ENCODE measurements around the gene FSTL4.
"Not testable (repeated sequence)": the region's sequence is repeated elsewhere in the genome, so short reads cannot be mapped to it uniquely, and the experiment has no call there.

Gene FSTL4

DNA sequence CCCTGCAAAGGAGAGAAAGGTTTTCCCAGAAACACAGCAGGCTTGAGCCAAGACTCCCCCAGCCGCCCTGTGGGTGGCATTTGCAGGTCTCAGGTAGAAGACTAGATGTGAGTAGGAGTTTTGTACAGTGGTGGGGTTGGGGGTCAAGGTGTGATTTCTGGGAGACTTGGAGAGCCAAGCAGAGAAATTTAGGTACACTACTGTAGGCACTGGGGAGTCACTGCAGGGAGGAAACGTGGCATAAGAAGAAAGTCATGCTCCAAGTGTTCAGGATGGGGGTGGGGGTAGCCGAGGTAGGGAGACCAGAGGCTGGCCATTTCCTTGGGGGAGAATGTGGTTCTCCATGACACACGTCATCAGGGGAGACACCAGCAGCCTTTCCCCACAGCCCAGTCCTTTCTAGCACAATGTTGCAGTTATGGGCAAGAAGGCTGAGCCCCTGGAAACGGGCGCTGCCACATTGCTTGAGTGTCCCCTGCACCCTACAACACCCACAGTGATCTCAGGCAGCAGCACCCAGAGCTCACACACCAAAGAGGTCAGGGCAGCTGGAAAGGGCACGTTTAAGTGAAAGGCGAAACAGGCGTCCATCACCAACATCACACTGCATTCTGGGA is 210.5 kb downstream of the FSTL4 start:
- no peak for DNase-seq (ENCODE audit: low read depth)

DNA sequence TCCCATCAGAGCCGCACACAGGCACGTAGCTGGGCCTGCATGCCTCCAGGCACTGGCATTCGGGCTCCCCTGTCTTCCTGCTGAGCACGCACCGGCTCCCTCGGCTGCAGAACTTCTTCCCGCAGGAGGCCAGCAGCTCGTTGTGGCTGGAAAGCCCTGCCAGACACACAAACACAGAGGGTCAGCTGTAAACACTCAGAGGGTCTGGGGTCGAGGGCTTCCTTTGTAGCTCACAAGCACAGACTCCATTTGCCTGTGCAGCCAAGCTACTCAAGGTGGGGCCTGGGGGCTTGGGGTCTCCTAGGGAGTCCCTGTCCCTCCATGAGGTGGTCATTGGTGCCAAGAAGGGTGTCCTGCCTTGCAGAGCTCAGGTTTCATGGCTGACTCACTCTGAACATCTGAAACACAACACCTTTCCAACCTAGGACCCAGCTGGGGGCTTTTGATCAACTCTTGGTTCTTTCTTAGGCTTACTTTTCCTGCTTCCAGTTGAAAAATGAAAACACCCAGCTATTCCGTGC is 211.4 kb downstream of the FSTL4 start:
- DNase-seq (ENCODE audit: low read depth): no peak

DNA sequence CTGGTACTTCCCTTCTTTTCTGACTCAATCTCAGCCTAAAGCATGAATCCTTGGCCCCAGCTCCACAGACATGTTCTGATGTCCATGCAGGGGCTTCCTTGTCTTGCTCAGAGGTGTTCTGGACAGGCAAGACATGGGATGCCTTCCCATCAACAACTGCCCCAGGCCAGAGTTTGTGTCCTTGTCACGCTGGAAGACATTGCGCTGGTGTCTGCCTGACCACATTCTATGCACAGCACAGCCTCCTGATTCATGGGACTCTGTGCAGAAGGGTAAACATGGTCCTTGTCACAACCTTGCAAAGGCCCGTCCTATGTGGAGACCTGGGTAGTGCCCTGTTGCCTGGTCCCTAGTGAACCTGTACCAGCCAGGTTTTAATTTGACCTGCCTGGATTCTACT is 212.2 kb downstream of the FSTL4 start:
- no peak for DNase-seq (ENCODE audit: low read depth)

DNA sequence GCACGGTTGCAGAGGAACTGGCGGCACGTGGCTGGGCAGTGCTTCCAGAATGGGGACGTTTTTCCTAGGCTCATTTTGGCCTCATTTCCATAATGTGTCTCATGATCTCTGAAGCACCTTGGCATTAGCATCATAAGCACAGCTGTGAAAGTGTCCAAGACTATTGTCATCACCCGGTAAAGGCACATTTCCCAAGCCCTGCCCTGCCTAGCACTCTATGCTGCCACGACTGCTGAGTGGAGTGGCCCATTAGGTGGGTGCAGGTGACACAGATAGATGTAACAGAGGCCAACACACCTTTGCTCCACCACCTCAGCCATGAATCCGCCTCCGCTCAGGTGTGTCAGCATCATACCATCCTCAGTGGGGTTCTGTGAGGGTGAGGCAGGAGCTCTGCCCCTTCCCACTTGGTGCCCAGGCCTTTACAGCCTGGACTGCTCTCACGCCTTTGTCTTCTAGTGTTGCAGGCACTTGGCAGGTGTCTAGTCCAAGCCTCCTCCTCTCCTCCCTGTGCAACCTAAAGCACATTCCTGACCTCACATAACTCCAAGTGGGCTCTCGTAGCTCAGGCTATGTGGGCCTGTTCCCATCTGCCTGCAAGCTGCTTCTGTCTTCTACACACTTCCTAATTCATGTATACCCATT is 213.0 kb downstream of the FSTL4 start:
- no peak for DNase-seq (ENCODE audit: low read depth)

DNA sequence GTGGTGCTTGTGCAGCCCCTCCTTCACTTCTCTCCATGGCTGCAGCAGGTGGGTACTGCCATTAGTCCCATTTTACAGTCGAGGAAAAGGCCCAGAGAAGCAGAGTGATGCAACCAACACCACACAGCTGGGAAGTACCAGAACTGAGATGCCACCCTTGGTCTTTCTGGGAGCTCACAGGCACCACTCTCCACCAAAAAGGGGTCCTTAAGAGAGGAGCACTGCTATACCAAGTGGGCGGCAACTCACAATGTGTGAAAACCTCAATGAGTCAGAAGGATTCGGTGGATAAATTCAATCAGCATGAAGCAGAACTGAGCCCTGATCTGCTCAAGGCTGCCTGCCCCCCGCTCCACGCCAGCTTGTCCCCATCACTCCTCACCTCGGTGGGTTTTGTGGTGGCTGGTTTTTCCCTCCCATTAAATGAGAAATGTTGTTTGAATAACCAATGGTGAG is 213.7 kb downstream of the FSTL4 start:
- DNase-seq (ENCODE audit: low read depth): no peak

DNA sequence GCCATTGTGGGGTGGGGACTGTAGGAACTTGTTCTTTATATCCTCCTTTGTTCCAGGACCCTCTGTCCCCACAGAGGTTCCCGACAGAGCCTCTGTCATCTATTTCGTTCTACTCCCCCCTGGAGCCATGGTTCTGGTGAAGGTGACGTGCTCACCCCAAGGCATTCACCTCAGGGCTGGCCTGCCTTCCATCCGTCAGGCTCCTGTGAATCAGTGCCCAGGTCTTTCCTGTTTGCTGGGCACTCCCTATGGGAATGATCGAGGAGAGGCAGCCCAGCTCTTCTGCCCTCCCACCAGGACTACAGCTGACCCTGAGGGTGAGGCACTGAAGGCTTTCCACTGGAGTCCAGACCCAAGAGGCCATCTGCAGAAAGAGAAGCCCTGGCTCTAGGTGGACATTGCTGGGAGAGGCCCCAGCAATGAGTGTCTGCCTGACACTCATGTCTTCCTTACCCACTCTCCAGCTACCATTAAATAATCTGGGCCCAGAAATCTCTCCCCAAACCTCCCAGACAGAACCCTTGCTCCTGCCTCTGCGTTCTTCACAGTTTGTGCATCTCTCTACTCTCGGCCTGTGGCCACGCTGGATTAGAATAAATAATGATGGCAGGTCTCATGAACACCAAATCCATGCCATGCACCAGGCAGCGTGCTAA is 214.2 kb downstream of the FSTL4 start:
- DNase-seq (ENCODE audit: low read depth): no peak

DNA sequence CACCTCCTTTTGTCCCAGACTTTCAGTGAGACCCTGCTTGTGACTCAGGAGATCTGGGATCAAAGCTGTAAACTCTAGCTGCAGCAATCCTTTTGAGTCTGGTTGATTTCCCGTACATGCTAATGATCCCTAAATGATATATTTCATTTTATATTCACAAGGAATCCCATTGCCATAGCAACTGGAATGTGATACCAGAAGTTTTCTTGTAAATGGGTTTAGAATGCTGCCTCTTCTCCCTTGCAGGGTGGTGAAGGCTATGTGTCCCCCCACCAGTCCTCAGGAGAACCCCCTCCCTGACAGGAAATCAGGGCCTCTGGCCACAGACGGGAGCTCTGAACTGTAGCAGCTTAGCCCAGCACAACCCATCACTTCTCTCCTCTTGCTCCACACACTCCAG is 215.0 kb downstream of the FSTL4 start:
- no peak for DNase-seq (ENCODE audit: low read depth)

DNA sequence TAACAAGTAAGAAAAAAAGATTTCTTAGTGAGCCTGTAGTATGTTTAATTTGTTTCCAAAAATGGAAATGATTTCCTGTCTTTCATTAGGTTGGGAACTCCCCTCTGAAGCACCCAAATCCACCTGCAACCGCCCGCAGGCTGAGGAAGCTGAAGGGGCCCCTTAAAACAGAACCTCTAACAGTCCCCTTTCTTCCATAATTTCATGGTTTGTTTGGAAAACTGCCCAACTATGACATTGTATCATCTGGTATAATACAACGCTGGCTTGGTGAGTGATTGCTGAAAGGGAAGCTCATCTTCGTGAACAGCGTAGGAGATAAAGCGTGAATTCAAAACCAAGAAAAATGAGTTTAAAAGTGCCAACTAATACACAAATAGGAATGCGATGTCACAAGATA is 215.5 kb downstream of the FSTL4 start:
- DNase-seq (ENCODE audit: low read depth): no peak

DNA sequence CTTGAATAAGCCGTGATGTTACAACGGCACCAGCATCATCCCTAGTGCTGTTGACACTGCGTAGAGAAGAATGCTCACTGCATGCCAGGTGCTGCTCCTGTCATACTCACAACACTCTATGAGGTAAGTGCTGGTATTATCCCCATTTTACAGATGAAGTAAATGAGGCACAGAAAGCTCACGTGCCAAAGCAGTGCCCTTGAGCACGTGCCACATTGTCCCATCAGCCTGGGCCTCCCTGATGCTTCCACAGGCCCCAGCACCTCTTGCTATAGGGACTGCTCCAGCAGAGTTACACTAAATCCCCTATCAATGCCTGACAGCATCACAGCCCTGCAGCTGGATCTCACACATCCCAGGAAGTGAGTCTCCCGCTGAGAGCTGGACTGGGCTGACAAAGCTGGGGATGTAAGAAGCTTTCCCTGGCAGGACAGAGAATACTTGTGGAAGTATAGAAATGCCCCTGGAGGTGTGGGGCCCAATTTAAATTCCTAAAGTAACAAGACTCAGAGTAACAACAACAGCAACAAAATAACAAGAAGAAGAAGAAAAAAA is 216.1 kb downstream of the FSTL4 start:
- no peak for DNase-seq (ENCODE audit: low read depth)

DNA sequence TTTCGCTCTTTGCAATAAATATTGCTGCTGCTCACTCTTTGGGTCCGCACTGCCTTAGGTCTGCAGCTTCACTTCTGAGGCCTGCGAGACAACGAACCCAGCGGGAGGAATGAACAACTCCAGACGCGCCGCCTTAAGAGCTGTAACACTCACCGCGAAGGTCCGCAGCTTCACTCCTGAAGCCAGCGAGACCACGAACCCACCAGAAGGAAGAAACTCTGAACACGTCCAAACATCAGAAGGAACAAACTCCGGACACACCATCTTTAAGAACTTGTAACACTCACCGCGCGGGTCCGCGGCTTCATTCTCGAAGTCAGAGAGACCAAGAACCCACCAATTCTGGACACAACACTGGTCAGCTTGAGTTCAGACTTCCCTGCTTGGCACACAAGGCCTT is 217.1 kb downstream of the FSTL4 start:
- not testable (repeated sequence) for DNase-seq (ENCODE audit: low read depth)

DNA sequence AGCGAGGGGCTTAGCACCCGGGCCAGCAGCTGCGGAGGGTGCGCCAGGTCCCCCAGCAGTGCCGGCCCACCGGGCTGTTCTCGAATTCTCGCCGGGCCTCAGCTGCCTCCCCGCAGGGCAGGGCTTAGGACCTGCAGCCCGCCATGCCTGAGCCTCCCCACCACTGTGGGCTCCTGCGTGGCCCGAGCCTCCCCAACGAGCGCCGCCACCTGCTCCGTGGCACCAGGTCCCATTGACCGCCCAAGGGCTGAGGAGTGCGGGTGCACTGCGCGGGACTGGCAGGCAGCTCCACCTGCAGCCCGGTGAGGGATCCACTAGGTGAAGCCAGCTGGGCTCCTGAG is 217.9 kb downstream of the FSTL4 start:
- DNase-seq (ENCODE audit: low read depth): not testable (repeated sequence)

DNA sequence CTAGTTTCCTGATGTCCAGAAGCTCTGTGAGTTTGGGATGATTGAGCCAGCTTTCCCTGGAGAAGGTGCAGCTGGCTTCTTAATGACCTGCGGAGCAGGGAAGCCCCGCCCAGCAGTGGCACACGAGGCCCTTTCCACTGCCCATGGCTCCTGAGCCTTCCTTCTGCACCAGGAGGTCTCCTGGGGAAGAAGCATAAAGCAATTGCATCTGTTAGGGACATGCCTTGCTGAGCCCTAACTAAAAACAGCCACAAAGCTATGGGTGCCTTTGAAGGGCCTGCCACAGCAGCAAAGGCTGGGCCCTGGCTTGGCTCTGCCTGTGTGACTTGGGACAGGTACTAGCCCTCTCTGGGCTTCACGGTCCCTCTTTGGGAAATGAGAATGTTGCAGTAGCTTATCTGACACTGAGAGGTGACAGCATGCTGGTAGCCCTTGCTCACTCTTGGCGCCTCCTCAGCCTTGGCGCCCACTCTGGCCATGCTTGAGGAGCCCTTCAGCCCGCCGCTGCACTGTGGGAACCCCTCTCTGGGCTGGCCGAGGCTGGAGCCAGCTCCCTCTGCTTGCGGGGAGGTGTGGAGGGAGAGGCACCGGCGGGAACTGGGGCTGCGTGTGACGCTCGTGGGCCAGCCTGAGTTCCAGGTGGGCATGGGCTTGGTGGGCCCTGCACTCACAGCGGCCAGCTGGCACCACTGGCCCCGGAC is 218.4 kb downstream of the FSTL4 start:
- no peak for DNase-seq (ENCODE audit: low read depth)

DNA sequence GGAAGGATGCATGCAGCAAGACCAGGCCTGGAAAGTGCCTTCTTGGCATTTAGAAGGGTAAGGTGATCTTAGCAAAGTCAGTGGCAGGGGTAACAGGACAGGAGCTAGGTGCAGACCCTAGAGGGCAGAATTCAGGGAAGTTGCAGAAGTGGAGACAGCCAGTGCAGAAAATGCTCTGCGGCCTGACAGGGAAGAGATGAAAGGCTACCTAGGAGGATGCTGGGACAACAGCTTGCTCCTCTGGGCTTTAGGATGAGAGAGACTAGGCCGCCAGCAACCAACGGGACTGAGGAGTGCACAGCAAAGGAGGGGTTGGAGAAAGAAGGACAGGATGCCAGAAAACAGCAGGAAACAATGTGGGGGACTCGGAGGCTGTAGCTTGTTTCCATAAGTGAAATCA is 219.9 kb downstream of the FSTL4 start:
- no peak for DNase-seq (ENCODE audit: low read depth)

DNA sequence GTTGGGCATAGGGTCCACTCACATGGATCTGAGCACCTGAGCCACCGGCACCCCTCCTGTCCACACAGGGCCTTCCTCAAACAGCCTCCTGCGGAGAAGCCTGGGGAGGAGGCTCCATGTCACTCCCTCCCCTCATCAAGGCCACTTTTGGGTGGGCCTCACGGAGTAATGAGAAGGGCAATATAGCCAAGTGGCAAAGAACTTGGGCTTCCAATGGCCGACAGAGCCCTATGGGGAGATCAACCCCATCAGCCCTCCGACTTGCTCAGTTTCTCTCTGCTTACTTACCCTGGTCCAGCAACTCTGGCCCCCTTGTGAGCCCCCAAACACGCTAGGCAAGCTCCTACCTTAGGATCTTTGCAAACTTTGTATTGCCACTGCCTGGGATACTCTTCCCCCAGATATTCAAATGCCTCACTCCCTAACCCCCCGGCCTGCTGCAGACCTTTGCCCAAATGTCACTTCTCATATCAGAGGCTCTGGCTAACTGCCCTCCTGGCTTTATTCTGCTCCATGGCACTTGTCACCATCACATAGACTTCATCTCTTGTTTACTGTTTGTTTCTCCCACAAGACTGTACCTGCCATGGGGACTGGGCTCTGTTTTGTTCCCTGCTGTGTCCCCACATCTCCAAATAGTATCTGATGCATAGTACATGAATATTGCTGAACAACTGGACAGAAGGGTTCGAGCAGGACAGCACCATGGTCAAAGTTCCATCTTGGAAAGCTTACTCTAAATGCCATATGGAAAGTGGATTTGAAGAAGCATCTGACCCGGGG is 220.8 kb downstream of the FSTL4 start:
- DNase-seq (ENCODE audit: low read depth): no peak

DNA sequence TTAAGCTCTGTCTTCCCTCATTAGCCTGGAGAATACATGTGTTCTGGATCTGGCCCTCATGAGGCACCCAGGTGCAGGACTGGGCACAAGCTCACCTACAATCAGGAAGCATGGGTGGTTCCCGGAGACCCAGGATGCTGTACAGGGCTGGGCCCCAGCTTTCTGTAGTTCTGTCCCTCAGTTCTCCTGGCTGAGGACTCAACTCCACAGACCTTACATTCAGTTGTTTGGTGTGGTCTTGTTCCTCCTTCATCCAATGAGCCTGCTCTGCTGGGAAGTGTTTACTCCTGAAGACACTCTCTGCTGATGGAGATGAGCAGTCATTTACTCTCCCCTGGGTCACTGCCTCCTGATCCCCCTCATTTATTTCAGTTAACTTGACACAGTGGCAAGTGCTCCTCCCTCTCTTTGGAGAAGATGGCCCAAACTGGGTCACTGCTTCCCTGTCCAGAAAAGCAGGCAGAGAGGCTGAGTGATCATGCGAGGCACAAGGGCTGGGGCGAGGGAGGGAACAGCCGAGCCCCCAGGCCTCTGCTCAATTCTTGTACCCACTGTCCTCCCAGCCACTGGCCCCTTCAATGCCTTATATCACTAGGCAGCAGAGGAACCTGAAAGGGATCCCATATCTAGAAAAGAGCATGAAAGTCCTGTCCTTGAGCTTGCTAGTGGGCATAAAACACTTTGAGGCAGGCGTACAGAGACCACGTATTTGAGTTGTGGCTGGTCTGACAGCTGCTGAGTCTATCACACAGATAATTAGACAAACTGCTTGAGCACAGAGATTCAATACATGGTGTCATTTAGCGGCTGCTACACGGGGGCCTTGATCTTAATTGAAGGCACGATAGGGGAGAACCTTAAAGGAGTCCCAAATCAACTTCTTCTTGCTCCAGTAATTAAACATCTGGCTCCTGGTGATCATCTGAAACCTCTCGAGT is 221.7 kb downstream of the FSTL4 start:
- DNase-seq (ENCODE audit: low read depth): no peak

DNA sequence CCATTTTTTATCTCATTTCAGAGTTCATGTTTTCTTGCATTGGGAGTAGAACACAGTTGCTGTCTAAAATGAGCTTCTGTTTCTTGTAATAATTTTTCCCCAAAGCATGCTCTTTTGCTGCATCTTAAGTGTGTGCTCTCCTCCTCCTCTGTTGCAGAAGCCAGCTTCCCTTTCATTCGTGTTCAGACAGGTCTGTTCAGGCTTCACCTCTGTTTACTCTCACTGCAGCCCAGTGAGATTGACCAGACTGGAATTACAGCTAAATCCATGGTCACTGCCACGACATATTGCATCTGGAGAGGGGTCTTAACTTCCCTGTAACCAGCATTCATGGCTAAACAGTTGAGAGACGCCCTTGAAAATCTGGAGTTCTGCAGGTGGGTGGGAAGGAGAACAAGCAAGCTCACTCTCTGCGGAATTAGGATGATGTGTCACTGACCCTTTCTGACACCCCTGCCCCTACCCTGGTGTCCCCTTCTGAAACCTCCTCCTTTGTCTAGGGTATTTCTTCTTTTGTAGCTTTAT is 223.2 kb downstream of the FSTL4 start:
- DNase-seq (ENCODE audit: low read depth): no peak

DNA sequence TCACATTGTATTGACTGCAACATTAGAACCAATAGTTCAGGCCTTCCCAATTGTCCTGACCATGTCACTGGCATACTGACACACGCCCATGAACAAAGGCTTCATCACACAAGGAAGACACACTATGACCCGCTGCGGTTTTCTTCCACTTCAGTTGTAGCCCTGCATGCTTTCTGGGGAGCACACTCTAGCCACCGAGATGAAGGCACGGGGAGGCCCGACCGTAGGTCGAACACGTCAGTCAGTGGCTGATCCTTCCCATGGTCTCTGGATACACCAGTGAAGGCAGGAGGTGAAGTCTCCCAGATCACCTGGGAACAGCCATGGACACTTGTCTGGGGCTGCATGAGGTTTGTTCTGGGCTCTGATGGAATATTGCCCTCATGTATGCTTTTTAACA is 224.7 kb downstream of the FSTL4 start:
- no peak for DNase-seq (ENCODE audit: low read depth)

DNA sequence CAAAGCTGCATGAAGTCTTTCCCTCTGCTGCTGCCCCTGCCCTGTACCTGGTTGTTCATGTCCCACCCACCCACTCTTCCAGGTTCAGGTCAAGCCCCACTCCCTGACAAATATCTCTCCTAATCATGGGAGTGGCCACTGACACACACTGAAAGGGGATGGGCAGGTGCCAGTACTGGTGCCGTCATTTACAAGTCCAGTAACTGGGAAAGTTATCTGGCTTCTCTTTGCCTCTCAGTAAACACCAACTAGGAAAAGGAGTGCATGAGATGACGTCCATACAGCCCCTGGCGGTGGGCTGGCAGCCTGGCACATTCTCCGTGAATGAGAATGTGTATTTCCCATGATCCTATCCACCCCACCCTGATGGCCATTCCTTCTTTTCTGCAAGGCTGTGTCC is 225.2 kb downstream of the FSTL4 start:
- no peak for DNase-seq (ENCODE audit: low read depth)

DNA sequence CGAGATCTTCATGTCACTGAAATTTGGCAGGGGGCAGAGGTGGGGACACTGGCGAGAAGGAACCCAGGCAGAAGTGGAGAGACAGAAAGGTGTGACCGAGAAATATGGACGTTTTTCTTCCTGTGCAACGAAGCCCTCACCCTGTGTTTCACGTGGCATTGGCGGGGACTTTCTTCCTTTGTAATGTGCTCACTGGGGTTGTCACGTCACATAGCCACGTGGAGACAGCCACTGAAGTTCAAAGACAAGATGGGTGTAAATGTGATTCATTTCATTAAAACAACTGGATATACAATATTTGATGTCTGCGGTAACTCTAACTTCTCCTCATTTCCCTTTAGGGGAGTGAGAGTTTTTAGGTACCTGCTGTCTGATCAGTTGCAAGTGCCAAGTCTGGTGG is 225.7 kb downstream of the FSTL4 start:
- DNase-seq (ENCODE audit: low read depth): no peak

DNA sequence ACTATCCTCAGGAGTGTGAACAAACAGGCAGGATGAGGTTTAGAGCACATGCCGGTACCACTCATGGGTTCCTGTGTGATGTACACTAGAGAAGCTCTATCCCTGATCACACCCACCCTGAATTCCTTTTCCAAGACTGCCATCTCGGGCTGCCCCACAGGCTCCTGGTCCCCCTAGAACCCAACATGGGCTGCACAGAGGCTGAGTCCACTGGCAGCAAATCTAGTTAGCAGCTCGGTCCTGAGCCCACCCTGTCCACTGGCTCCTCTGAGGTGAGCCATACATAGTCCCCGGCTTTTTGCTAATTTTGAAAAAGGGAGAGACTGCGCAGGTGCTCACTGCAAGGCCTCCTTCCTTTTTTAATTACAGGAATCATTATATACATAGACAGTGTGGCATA is 227.0 kb downstream of the FSTL4 start:
- DNase-seq (ENCODE audit: low read depth): no peak
